GM21381 (cell line): ENCODE measurements around the gene CGB7.
"Not testable (repeated sequence)": the region's sequence is repeated elsewhere in the genome, so short reads cannot be mapped to it uniquely, and the experiment has no call there.

ENCODE experiments used
- ATAC-seq: cut with Tn5 transposase; IDR thresholded peaks from one replicate; pipeline ENCODE4 v1.9.1; 2021; ENCODE audit warnings: mild to moderate bottlenecking, moderate library complexity; ENCODE audit not compliant: unreplicated experiment

The CGB7 gene

GRCh38 chr19:49057636-49058234 is at the start of gene CGB7:
TSS of gene CGB7 (minus strand) at chr19:49057749. CDS start at chr19:49055375, 2,374 bp downstream.
- no peak for ATAC-seq

- ATAC-seq = no peak
Measured at GRCh38 chr19:49106648-49107135, 49.1 kb upstream of the CGB7 start.

GRCh38 chr19:49104229-49104864 is 46.8 kb upstream of the CGB7 start:
- ATAC-seq = no peak

GRCh38 chr19:49103331-49104085 is 46.0 kb upstream of the CGB7 start:
- ATAC-seq = no peak

GRCh38 chr19:49102303-49102702 is 44.8 kb upstream of the CGB7 start:
- ATAC-seq = no peak

- ATAC-seq = no peak
Measured at GRCh38 chr19:49101160-49101559, 43.6 kb upstream of the CGB7 start.

- ATAC-seq = no peak
Measured at GRCh38 chr19:49098795-49099194, 41.2 kb upstream of the CGB7 start.

GRCh38 chr19:49097453-49098288 is 40.1 kb upstream of the CGB7 start:
- no peak for ATAC-seq

- ATAC-seq = no peak
Measured at GRCh38 chr19:49094505-49095482, 37.2 kb upstream of the CGB7 start.

- ATAC-seq = no peak
Measured at GRCh38 chr19:49092686-49093085, 35.1 kb upstream of the CGB7 start.

GRCh38 chr19:49091391-49092038 is 34.0 kb upstream of the CGB7 start:
- no peak for ATAC-seq

- no peak for ATAC-seq
Measured at GRCh38 chr19:49086296-49086695, 28.7 kb upstream of the CGB7 start.

GRCh38 chr19:49085868-49086232 is 28.3 kb upstream of the CGB7 start:
- ATAC-seq = no peak

- peak; percentile 89 for ATAC-seq
Measured at GRCh38 chr19:49085020-49085867, 27.7 kb upstream of the CGB7 start, which contains the start of gene SNRNP70. TSS of gene SNRNP70 (plus strand) at chr19:49085451. CDS start at chr19:49086415, 964 bp downstream.

- ATAC-seq = no peak
Measured at GRCh38 chr19:49084206-49085019, 26.9 kb upstream of the CGB7 start.

GRCh38 chr19:49081273-49081672 is 23.7 kb upstream of the CGB7 start:
- no peak for ATAC-seq

- no peak for ATAC-seq
Measured at GRCh38 chr19:49080392-49080791, 22.8 kb upstream of the CGB7 start.

GRCh38 chr19:49074869-49075268 is 17.3 kb upstream of the CGB7 start:
- not testable (repeated sequence) for ATAC-seq
